Measurements from ENCODE around the gene ARSG.

GRCh38 chr17:68356949-68357455 is 65.7 kb downstream of the ARSG start:
- TF ChIP-seq, protein P1, sequence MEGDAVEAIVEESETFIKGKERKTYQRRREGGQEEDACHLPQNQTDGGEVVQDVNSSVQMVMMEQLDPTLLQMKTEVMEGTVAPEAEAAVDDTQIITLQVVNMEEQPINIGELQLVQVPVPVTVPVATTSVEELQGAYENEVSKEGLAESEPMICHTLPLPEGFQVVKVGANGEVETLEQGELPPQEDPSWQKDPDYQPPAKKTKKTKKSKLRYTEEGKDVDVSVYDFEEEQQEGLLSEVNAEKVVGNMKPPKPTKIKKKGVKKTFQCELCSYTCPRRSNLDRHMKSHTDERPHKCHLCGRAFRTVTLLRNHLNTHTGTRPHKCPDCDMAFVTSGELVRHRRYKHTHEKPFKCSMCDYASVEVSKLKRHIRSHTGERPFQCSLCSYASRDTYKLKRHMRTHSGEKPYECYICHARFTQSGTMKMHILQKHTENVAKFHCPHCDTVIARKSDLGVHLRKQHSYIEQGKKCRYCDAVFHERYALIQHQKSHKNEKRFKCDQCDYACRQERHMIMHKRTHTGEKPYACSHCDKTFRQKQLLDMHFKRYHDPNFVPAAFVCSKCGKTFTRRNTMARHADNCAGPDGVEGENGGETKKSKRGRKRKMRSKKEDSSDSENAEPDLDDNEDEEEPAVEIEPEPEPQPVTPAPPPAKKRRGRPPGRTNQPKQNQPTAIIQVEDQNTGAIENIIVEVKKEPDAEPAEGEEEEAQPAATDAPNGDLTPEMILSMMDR (IDR thresholded peaks at IDR 0.05), result no peak
- TF ChIP-seq EZH2 (IDR thresholded peaks at IDR 0.05), result no peak
- TF ChIP-seq EZH2phosphoT487 (IDR thresholded peaks at IDR 0.05), result no peak
